ACC112 (cell line): ENCODE results near the gene ABR.
"Not testable (repeated sequence)": the region's sequence is repeated elsewhere in the genome, so short reads cannot be mapped to it uniquely, and the experiment has no call there.

ENCODE experiments used
- H2AFZ ChIP-seq: fragments of 200-600 bp; sonication (generic); one replicate; pipeline ENCODE4 v1.6.0; 2017; ENCODE audit warnings: antibody characterized with exemption, low read length; ENCODE audit not compliant: unreplicated experiment
- H3K27ac ChIP-seq: fragments of 200-600 bp; sonication (generic); 2 replicates; pipeline ENCODE4 v1.5.1; 2014; ENCODE audit warnings: low read depth, mild to moderate bottlenecking, antibody characterized with exemption, low read length, moderate library complexity
- H3K27me3 ChIP-seq: fragments of 200-600 bp; sonication (generic); 2 replicates; pipeline ENCODE4 v1.6.1; 2014; ENCODE audit warnings: mild to moderate bottlenecking, antibody characterized with exemption, low read length, moderate library complexity, mixed read lengths; ENCODE audit not compliant: insufficient read depth
- H3K36me3 ChIP-seq: fragments of 200-600 bp; sonication (generic); 2 replicates; pipeline ENCODE4 v1.6.1; 2016; ENCODE audit warnings: mild to moderate bottlenecking, antibody characterized with exemption, low read length, moderate library complexity, mixed read lengths; ENCODE audit not compliant: insufficient read depth
- H3K4me1 ChIP-seq: fragments of 200-600 bp; sonication (generic); one replicate; pipeline ENCODE4 v1.6.1; 2016; ENCODE audit warnings: low read length, mixed read lengths; ENCODE audit not compliant: insufficient read depth, unreplicated experiment, control insufficient read depth
- H3K4me3 ChIP-seq: fragments of 200-600 bp; sonication (generic); 2 replicates; pipeline ENCODE4 v1.5.1; 2014; ENCODE audit warnings: mild to moderate bottlenecking, low read depth, low read length
- H3K79me2 ChIP-seq: fragments of 200-600 bp; sonication (generic); one replicate; pipeline ENCODE4 v1.6.0; 2016; ENCODE audit warnings: low read length; ENCODE audit not compliant: control insufficient read depth, unreplicated experiment, insufficient read depth

The ABR gene

DNA sequence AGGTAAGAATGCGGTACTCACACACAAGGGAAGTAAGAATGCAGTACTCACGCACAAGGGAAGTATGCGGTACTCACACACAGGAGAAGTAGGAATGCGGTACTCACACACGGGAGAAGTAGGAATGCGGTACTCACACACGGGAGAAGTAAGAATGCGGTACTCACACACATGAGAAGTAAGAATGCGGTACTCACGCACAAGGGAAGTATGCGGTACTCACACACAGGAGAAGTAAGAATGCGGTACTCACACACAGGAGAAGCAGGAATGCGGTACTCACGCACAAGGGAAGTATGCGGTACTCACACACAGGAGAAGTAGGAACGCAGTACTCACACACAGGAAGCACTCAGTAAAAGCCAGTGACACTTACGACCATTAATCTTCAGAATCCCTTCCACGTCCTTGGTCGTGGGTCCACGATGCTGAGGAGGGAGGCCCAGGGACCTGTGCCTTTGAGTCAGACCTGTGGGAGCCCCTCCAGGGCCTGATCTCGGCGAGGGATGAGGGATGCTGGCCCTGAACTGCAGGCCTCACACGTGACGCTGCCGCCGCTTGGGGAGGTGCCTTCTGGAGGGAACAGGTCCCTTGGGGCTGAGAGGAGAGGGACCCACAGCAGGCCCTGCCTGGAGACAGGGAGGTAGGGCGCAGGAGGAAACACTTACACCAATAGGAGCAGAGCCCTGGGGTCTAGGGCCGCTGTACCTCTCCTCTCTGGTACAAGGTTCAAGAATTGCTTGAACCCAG is 20.2 kb downstream of the ABR start:
- Histone ChIP-seq H3K27me3 (no peaks in the 10 kb centered on the region), H2AFZ (no peak overlapping the region), H3K79me2 (no peaks in the 10 kb centered on the region), H3K4me1 (no peaks in the 10 kb centered on the region), H3K4me3 (no peak overlapping the region), H3K27ac (no peak overlapping the region), H3K36me3 (no peaks in the 10 kb centered on the region)

DNA sequence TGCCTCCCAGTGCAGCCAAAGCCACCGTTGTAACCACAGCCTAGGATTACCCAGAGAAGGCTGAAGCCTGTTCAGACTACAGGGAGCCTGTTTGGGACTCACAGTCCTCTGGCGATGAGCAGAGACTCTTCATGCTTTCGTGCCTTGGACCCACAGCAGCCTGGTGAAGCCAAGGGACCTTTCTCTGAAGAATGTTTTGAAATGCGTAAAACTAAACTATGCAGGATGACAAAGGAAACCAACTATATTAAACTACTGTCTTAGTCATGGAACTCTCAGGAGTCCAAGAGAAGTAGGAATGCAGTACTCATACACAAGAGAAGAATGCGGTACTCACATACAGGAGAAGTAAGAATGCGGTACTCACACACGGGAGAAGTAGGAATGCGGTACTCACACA is 20.9 kb downstream of the ABR start:
- no peak overlapping the region for H3K27ac ChIP-seq
- H3K36me3 ChIP-seq, result no peaks in the 10 kb centered on the region
- no peaks in the 10 kb centered on the region for H3K79me2 ChIP-seq
- H3K4me1 ChIP-seq, result no peaks in the 10 kb centered on the region
- no peak overlapping the region for H3K4me3 ChIP-seq
- no peak overlapping the region for H2AFZ ChIP-seq
- no peaks in the 10 kb centered on the region for H3K27me3 ChIP-seq

DNA sequence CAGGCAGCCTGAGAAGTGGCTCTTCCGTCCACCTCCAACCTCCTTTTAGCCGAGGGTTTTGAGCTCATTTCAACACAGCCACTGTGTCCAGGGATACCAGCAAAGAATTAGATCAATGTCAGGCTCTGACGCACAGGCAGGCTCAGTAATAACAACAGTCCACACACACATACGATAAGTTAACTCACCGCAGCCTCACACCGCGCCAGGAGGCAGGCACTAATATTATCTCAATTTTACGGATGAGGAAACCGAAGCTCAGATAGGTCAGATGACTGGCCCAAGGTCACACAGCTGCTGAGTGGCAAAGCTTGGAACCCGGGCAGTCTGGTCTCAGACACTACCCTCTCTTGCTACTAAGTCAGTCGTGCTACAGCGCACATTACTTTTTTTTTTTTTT is 22.9 kb downstream of the ABR start:
- no peak overlapping the region for H3K27ac ChIP-seq
- H2AFZ ChIP-seq, result no peak overlapping the region
- no peaks in the 10 kb centered on the region for H3K79me2 ChIP-seq
- no peaks in the 10 kb centered on the region for H3K4me1 ChIP-seq
- H3K27me3 ChIP-seq, result no peaks in the 10 kb centered on the region
- H3K36me3 ChIP-seq, result no peaks in the 10 kb centered on the region
- no peak overlapping the region for H3K4me3 ChIP-seq

DNA sequence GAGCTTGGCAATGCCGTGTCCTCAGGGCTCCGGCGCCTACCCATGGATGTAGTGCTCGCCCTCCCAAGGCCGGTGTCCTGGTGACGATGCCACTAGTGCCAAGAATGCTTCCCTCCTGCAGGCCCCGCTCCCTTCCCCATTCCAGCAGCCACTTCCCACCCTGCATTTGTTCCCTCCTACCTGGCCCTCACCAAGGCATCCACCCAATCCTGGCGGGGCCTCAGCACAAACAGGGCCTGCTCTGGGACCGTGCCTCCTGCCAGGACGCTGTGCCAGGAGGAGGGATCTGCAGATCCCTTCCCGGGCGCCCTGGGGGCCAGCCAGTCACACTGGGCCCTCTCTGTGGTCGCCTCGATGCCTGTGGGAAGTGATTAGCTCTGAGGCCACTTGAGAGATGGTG is 25.1 kb downstream of the ABR start:
- H3K36me3 ChIP-seq, result no peaks in the 10 kb centered on the region
- H3K4me3 ChIP-seq, result no peak overlapping the region
- H3K79me2 ChIP-seq, result no peaks in the 10 kb centered on the region
- H3K4me1 ChIP-seq, result no peaks in the 10 kb centered on the region
- no peak overlapping the region for H3K27ac ChIP-seq
- no peaks in the 10 kb centered on the region for H3K27me3 ChIP-seq
- H2AFZ ChIP-seq, result no peak overlapping the region

GRCh38 chr17:1153795-1154546 is 25.8 kb downstream of the ABR start:
- Histone ChIP-seq H2AFZ (no peak overlapping the region), H3K79me2 (no peaks in the 10 kb centered on the region), H3K4me1 (no peaks in the 10 kb centered on the region), H3K36me3 (no peaks in the 10 kb centered on the region), H3K4me3 (no peak overlapping the region), H3K27ac (no peak overlapping the region), H3K27me3 (no peaks in the 10 kb centered on the region)

- H3K27ac ChIP-seq, H3K36me3 ChIP-seq, H3K4me3 ChIP-seq, H3K4me1 ChIP-seq, H2AFZ ChIP-seq, H3K79me2 ChIP-seq, H3K27me3 ChIP-seq: not testable (repeated sequence)
These were observed 27.2 kb downstream of the ABR start for GRCh38 chr17:1152582-1152981.

DNA sequence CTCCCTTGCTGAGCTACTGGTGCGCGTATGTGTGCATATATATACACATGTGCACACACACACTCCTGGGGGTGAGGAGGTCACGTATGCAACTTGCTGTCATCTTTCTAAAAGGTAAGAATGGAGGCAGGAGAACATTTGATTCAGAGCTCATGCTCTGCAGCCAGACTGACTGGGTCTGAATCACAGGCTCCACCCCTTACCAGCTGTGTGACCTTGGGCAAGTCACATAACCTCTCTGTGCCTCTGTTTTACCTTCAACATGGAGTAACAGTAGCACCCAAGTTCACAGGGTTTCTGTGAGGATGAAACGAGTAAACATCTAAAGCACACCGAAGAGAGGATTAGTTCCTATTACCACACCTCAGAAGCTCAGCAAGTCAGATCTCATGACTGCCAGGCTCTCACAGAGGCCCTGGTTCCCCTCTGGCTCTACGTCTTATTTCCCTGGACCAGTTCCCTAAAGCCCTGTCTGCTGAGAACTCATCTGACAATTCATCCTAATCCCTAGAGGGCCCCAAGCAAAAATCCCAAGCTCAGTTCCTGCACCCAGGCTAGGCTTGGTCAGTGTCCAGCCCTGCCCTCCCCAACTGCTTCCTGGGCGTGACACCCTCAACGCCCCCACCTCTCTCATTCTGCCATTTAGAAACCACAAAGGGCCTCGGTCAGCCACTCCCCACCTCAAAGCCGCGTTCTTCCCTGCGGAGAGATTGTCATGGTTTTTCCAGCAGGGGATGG is 28.7 kb downstream of the ABR start:
- Histone ChIP-seq H3K4me3 (no peak overlapping the region), H2AFZ (no peak overlapping the region), H3K36me3 (no peaks in the 10 kb centered on the region), H3K27ac (no peak overlapping the region), H3K79me2 (no peaks in the 10 kb centered on the region), H3K4me1 (no peaks in the 10 kb centered on the region), H3K27me3 (no peaks in the 10 kb centered on the region)

- no peaks in the 10 kb centered on the region for H3K79me2 ChIP-seq
These were observed 29.9 kb downstream of the ABR start for GRCh38 chr17:1149869-1150268.

GRCh38 chr17:1147664-1148063 is 32.1 kb downstream of the ABR start:
- H2AFZ ChIP-seq, result no peak overlapping the region
- no peaks in the 10 kb centered on the region for H3K79me2 ChIP-seq
- H3K27me3 ChIP-seq, result no peaks in the 10 kb centered on the region
- no peaks in the 10 kb centered on the region for H3K4me1 ChIP-seq
- no peaks in the 10 kb centered on the region for H3K36me3 ChIP-seq
- no peak overlapping the region for H3K4me3 ChIP-seq
- H3K27ac ChIP-seq, result no peak overlapping the region

More at GRCh38 chr17:1149869-1150268, 29.9 kb downstream of the ABR start:
- Histone ChIP-seq H3K4me3 (no peak overlapping the region), H2AFZ (no peak overlapping the region), H3K36me3 (no peaks in the 10 kb centered on the region), H3K4me1 (no peaks in the 10 kb centered on the region), H3K27me3 (no peaks in the 10 kb centered on the region), H3K27ac (no peak overlapping the region)

DNA sequence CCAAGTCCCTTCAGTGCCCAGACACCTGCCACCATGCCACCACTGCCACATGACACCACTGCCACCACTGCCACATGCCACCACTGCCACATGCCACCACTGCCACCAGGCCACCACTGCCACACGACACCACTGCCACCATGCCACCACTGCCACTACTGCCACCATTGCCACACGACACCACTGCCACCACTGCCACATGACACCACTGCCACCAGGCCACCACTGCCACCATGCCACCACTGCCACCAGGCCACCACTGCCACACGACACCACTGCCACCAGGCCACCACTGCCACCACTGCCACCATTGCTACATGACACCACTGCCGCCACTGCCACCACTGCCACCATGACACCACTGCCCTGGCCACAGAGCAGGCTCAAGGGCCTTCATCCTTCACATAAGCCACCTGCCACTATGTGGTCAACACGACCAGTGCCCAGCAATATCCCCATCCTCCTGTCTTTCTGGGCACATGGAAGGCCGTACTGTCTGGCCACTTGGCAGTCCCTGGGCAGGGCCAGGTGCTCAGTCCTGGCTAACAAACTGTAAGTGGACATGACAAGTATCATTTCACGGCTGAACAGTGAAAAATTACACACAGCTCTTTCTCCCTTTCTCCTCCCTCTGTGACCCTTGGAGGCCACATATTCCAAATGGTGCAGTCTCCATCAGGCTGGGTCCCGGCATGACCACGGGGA is 33.1 kb downstream of the ABR start:
- no peaks in the 10 kb centered on the region for H3K79me2 ChIP-seq
- H3K36me3 ChIP-seq, result no peaks in the 10 kb centered on the region
- no peaks in the 10 kb centered on the region for H3K4me1 ChIP-seq
- no peak overlapping the region for H3K4me3 ChIP-seq
- no peaks in the 10 kb centered on the region for H3K27me3 ChIP-seq
- H2AFZ ChIP-seq, result no peak overlapping the region
- H3K27ac ChIP-seq, result no peak overlapping the region
